ENCODE results near the gene AMPH.
"Not testable (repeated sequence)": the region's sequence is repeated elsewhere in the genome, so short reads cannot be mapped to it uniquely, and the experiment has no call there.

The AMPH gene

DNA sequence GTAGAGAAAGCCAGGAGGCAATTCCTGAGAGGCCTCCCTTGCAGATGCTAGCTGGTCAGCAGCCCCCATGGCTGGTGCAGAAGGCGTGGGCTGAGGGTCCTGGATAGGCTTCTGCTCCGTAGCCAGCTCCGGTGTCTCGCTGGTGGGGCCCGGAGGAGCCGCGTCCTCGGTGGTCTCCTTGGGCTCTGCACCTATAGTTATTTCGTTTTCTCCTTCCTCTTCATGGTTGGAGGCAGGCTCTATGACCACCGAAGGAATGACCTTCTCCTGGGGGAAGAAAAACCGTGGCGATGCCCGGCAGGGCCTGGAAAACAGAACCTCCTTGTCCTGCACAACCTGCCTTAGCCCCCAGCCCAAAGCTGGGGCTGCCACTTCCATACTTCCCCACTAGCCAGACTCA, 239.4 kb downstream of the AMPH start:
- no peak for DNase-seq

DNA sequence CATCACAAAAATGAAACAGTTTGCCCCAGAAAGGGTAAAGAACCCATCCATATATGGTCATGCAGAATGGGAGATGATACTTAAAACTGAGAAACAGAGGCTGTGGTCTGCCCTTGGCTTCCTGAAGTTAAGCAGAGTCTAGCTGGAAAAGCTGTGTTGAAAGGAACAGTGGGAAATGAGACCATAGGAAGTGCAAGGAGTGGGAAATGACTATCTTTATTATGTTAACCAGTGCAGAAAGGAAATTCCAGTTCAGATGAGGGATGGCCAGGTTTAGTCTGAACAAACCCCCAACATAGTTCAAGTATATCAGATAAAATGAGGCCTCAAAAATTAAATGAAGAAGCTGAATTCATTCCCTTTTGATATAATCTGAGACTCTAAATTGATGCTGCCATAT, 245.5 kb downstream of the AMPH start:
- DNase-seq = no peak

GRCh38 chr7:38383281-38383680, 247.9 kb downstream of the AMPH start:
- DNase-seq = no peak

- DNase-seq = no peak
Measured at GRCh38 chr7:38382684-38383083, 248.5 kb downstream of the AMPH start.

DNA sequence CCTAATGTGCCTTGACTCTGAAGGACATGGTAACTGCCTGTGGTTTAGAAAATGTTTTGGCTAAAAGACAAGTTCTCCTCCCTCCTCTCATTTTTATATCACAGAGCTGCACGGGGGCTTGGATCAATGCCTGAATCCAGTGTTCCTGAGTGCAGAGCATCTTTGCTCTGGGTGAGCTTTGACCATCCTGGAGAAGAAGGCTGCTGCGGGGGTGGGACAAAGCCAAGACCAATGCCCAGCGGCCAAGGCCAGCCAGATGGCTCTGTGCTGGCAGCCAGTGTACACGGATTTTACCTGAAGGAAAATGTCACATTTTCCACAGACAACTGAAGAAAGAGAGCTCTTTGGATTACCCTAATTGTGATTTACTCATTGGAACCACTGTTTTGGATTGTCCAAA, 255.7 kb downstream of the AMPH start:
- DNase-seq = peak in 1 of 2 experiments; percentile 33

DNA sequence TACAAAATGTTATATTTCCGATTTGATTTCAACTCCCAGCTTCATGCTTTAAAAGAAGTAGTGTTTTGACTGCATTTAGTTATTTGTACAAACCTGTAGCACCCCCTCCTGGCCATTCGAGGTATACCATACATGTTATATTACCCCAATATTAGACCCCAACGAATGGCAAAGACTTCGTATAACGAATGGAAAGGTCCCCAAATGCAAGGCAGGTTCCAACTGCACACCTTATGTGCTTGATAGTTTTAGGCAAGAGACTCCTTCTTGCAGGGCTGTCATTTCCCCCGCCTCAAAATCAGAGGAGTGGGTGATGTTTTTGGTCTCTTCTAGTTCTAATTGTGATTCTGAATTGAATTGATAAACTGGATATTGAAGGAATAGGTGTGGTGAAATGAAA, 256.7 kb downstream of the AMPH start:
- no peak for DNase-seq

DNA sequence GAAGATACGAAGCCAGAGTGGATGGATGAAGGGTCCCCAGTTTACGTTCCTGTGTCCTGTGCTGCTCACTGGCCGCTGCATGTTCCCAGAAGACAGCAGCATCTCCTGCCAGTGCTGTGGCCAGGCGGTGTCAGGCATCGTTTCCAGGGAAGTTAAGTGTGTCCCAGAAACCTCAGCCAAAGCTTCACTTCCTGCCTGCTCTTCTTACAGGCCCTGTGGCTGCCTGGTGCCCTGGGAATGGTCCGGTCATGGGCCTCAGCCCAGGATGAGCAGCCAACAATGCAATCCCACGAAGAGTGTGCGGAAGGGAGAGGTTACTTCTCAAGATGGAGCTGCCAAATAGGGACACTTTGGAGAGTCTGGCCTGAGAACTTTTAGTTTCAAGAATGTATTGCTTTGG, 258.0 kb downstream of the AMPH start:
- no peak for DNase-seq

DNA sequence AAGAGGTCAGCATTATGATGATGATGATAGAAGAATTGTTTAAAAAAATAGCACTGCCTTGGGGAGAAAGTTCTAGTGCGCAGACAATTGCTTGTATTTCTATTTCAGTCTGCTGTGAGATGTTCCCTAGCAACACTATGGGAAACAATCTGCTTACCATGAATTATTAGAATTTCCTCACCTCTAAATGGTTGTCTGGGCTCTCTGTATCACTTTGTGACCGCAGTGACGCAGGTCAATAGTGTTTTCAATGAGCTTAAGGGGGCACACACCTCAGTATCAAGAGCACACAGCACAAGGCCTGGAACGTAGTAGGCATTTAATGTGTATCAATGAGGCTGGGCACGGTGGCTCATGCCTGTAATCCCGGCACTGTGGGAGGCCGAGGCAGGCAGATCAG, 258.9 kb downstream of the AMPH start:
- DNase-seq = no peak

DNA sequence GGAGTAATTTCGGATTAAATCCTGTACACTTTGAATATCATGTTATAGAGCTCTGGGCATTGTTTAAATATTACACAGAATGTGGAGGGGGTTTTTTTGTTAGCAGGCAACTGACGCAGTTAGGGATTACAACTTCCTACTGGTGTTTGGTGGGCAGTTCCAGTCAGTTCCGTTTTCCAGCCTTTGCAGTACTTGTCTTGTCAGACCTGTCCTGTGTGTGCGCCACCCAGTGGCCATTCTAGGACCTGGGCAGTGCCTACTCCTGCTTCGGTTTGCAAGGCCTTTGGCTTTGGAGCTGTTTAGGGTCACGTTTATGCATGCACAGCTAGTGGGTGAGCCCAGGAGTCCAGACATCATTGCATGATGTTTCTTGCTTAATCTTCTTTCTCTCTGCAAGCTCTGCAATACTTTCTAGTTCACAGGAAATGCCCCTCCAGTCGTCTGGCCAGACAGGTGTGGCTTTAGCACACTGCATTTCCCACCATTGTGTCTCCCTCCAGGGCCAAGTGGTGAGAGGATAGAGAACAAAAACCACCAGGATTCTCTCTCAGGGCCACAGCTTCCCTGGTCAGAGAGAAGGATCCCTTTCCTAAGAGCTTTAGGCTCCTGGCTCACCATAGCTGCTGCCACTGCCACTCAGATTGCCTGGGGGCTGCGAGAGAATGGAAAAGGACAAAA, 261.2 kb downstream of the AMPH start:
- DNase-seq = no peak

- DNase-seq = no peak
Measured at GRCh38 chr7:38368191-38368605, 263.0 kb downstream of the AMPH start.

DNA sequence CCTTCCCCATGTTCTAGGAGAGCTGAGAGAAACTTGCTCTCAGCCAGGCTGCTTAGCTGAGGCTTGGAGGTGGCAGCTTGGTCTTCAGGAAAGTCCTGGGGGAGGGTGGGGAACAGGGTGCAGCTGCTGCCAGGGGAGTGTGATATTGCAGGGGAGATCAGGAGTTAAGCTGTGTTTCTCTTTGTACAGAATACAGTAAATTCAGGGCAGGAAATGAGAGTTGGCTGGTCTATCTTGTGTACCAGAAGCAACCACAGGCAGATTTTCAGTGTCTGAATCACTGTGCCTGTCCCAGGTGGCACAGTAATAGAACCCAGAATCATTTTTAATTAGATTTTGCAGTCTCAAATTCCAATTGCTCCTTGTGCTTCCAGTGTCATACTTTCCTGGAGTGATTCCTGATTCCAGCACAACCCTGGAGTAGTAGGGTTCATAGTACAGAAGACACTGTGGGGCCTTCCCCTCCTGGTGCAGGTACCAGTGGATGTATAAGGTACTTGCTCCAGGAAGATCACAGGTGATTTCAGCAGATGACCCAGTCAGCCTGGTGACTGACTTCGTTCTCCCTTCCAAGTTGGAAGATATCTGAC, 263.8 kb downstream of the AMPH start:
- no peak for DNase-seq

DNA sequence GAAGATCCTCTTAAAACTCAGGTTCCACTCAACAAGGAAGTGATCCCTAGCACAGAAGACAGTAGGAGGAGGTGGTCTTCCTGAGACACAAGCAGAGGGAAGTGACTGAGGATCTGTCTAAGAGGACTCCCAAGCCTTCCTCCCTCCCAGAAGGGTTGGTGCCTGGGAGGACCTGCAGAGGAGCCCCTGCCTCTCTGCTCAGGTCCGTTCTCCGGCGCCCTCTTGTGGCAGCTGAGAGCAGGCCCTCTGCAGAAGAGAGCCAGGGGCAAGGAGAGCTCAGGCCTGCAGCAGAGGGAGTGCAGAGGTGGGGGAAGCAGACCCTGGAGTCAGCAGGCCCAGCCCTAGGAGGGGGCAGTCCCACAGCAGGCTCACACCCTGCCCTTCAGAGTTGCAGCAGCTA, 267.8 kb downstream of the AMPH start:
- not testable (repeated sequence) for DNase-seq

DNA sequence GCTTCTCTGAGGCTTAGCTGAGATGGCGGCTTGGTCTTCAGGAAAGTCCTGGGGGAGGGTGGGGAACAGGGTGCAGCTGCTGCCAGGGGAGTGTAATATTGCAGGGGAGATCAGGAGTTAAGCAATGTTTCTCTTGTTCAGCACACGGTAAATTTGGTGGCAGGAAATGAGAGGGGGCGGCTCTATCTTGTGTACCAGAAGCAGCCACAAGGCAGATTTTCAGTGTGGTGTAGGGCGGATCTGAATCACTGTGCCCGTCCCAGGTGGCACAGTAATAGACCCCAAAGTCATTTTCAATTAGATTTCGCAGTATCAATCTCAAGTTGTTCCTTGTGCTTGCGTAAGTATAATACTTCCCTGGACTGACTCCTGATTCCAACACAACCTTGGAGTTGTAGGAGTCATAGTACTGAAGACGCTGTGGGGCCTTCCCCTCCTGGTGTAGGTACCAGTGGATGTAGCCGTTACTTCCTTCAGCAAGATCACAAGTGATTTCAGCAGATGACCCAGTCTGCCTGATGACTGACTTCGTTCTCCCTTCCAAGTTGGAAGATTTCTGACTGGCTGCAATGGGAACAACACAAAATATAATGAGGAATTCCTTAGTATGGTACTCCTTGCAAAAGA, 268.4 kb downstream of the AMPH start:
- DNase-seq = not testable (repeated sequence)

DNA sequence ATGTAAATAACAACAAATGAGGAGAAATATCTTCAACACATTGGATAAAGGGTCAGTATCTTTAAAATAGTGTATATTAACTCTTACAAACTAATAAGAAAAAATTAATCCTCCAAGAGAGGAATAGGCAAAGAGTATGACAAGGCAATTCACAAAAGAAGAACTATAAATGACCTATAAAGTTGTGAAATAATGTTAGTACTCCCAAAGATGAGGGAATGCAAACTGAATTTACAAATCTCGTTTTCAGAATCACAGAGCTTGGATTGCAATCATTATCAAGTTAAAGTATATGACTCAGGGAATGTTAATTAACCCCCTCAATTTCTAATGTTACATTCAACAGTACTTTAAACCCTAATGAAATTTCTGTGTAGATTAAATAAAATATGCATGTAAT, 270.4 kb downstream of the AMPH start:
- no peak for DNase-seq

GRCh38 chr7:38359071-38359601, 272.0 kb downstream of the AMPH start:
- not testable (repeated sequence) for DNase-seq

- DNase-seq = not testable (repeated sequence)
Measured at GRCh38 chr7:38358273-38358831, 272.8 kb downstream of the AMPH start.

DNA sequence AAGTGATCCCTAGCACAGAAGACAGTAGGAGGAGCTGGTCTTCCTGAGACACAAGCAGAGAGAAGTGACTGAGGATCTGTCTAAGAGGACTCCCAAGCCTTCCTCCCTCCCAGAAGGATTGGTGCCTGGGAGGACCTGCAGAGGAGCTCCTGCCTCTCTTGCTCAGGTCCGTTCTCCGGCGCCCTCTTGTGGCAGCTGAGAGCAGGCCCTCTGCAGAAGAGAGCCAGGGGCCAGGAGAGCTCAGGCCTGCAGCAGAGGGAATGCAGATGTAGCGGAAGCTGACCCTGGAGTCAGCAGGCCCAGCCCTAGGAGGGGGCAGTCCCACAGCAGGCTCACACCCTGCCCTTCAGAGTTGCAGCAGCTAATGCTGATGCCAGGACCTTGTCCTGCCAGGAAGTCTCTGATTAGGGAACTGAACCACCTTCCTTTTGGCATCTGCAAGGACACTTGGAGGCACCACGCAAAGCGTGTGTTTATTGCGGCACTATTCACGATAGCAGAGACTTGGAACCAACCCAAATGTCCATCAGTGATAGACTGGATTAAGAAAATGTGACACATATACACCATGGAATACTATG, 276.8 kb downstream of the AMPH start:
- DNase-seq = not testable (repeated sequence)

DNA sequence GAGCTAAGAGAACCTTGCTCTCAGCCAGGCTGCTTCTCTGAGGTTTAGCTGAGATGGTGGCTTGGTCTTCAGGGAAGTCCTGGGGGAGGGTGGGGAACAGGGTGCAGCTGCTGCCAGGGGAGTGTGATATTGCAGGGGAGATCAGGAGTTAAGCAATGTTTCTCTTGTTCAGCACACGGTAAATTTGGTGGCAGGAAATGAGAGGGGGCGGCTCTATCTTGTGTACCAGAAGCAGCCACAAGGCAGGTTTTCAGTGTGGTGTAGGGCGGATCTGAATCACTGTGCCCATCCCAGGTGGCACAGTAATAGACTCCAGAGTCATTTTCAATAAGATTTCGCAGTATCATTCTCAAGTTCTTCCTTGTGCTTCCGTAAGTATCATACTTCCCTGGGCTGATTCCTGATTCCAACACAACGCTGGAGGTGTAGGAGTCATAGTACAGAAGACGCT, 277.7 kb downstream of the AMPH start:
- DNase-seq = not testable (repeated sequence)

- DNase-seq = no peak
Measured at GRCh38 chr7:38351601-38352000, 279.6 kb downstream of the AMPH start.

GRCh38 chr7:38350777-38351176, 280.4 kb downstream of the AMPH start:
- DNase-seq = not testable (repeated sequence)

DNA sequence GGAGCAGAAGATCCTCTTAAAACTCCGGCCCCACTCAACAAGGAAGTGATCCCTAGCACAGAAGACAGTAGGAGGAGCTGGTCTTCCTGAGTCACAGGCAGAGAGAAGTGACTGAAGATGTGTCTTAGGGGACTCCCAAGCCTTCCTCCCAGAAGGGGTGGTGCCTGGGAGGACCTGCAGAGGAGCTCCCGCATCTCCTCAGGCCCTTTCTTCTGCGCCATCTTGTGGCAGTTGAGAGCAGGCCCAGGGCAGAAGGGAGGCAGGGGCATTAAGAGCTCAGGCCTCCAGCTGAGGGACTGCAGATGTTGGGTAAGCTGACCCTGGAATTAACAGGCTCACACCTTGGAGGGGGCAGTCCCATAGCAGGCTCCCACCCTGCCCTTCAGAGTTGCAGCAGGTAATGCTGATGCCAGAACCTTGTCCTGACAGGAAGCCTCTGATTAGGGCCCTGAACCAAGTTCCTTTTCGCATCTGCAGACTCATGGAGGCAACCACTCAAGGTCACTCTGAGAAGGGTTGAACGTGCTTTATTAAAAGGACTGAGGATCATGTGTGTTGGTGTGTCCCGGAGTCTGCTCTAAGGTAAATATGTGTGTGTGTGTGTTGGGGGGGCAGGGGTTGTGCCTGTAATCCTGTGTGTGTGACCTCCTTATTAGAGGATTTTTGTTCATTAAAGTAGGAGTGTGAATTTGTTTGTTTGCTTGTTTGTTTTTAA, 281.1 kb downstream of the AMPH start:
- not testable (repeated sequence) for DNase-seq

DNA sequence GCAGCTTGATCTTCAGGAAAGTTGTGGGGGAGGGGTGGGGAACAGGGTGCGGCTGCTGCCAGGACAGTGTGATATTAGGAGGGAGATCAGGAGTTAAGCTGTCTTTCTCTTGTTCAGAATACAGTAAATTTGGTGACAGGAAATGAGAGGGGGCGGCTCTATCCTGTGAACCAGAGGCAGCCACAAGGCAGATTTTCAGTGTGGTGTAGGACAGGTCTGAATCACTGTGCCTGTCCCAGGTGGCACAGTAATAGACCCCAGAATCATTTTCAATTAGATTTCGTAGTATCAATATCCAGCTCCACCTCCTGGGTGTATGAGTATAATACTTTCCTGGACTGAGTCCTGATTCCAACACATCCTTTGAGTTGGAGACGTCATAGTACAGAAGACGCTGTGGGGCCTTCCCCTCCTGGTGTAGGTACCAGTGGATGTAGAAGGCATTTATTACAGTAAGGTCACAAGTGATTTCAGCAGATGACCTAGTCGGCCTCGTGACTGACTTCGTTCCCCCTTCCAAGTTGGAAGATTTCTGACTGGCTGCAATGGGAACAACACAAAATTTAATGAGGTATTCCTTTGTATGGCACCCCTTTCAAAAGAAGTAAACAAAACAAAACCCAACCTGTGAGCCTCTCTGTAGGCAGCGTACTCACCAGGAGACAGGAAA, 281.9 kb downstream of the AMPH start:
- DNase-seq = not testable (repeated sequence)

All from cerebellar nuclear complex (tissue), 1 donor.